GM18502 (cell line): ENCODE results near the gene OPALIN.
A peak's percentile ranks its signal among the peaks of the same experiment; 100 is the strongest.

ENCODE experiments used
- ATAC-seq: cut with Tn5 transposase; IDR thresholded peaks from one replicate; pipeline ENCODE4 v1.9.1; 2021; ENCODE audit warnings: mild to moderate bottlenecking; ENCODE audit not compliant: unreplicated experiment, poor library complexity

OPALIN gene

GRCh38 chr10:96374985-96375830, 16.4 kb upstream of the OPALIN start:
- peak; percentile 81 for ATAC-seq

- ATAC-seq: no peak
Measured at GRCh38 chr10:96374639-96374984, 15.8 kb upstream of the OPALIN start.

GRCh38 chr10:96374004-96374403, 15.2 kb upstream of the OPALIN start:
- no peak for ATAC-seq

- ATAC-seq: no peak
Measured at GRCh38 chr10:96371356-96371755, 12.6 kb upstream of the OPALIN start.

GRCh38 chr10:96370584-96371157, 11.9 kb upstream of the OPALIN start:
- ATAC-seq: no peak

GRCh38 chr10:96369890-96370583, 11.2 kb upstream of the OPALIN start:
- no peak for ATAC-seq

GRCh38 chr10:96368971-96369370, 10.2 kb upstream of the OPALIN start:
- no peak for ATAC-seq

GRCh38 chr10:96367470-96367869, 8.7 kb upstream of the OPALIN start:
- no peak for ATAC-seq

GRCh38 chr10:96366508-96366907, 7.7 kb upstream of the OPALIN start:
- ATAC-seq: no peak

GRCh38 chr10:96365571-96365970, 6.8 kb upstream of the OPALIN start:
- no peak for ATAC-seq

GRCh38 chr10:96360766-96361165, 2.0 kb upstream of the OPALIN start:
- no peak for ATAC-seq

GRCh38 chr10:96360331-96360730, 1.5 kb upstream of the OPALIN start:
- no peak for ATAC-seq

- no peak for ATAC-seq
Measured at GRCh38 chr10:96359616-96360015, 814 bp upstream of the OPALIN start.

GRCh38 chr10:96357038-96357620, 1.7 kb downstream of the OPALIN start:
- no peak for ATAC-seq

- ATAC-seq: no peak
Measured at GRCh38 chr10:96352582-96352981, 6.2 kb downstream of the OPALIN start.

- no peak for ATAC-seq
Measured at GRCh38 chr10:96352027-96352426, 6.8 kb downstream of the OPALIN start.

GRCh38 chr10:96346295-96346694, 12.5 kb downstream of the OPALIN start:
- ATAC-seq: no peak

GRCh38 chr10:96345222-96345621, 13.6 kb downstream of the OPALIN start:
- no peak for ATAC-seq

- ATAC-seq: no peak
Measured at GRCh38 chr10:96344178-96344577, 14.6 kb downstream of the OPALIN start.

GRCh38 chr10:96342402-96342801, 16.4 kb downstream of the OPALIN start:
- ATAC-seq: no peak
